ENCODE results near the gene PFKP. TPM values are rescaled to one million over a fixed set of nuclear protein-coding genes. Genes with fewer than 3 reads are reported as not detected.

PFKP gene
- total RNA-seq, 1 donor from 2014 or later = 46.7 TPM

- Histone ChIP-seq H3K36me3 (peaks cover 0 to 19% of the 10 kb centered on the region in 2 donors), H3K27me3 (no peaks in the 10 kb centered on the region), H3K9me3 (no peaks in the 10 kb centered on the region), H3K4me3 (no peak overlapping the region), H3K4me1 (peaks cover 6% of the 10 kb centered on the region), H3K27ac (no peak overlapping the region)
- TF ChIP-seq POLR2A (IDR thresholded peaks at IDR 0.05) = no peak
- TF ChIP-seq CTCF (IDR thresholded peaks at IDR 0.05) = no peak
- TF ChIP-seq POLR2AphosphoS5 (IDR thresholded peaks at IDR 0.05; ENCODE audit: insufficient read depth in 1 of 2, low read depth in 1 of 2) = no peak
- no peak for DNase-seq (ENCODE audit: extremely low spot score in 2 of 2)
- intact Hi-C loops (cut with DNase I) = no loop called here
Observed at GRCh38 chr10:3109633-3110032, 42.3 kb downstream of the PFKP start.

- Histone ChIP-seq H3K4me3 (no peak overlapping the region), H3K27me3 (no peaks in the 10 kb centered on the region), H3K9me3 (no peaks in the 10 kb centered on the region), H3K36me3 (peaks cover 0 to 19% of the 10 kb centered on the region in 2 donors), H3K27ac (no peak overlapping the region), H3K4me1 (peaks cover 6% of the 10 kb centered on the region)
- intact Hi-C loops (cut with DNase I) = no loop called here
- TF ChIP-seq CTCF (IDR thresholded peaks at IDR 0.05) (no peak), POLR2A (IDR thresholded peaks at IDR 0.05) (no peak), POLR2AphosphoS5 (IDR thresholded peaks at IDR 0.05; ENCODE audit: insufficient read depth in 1 of 2, low read depth in 1 of 2) (no peak)
- no peak for DNase-seq (ENCODE audit: extremely low spot score in 2 of 2)
Observed at GRCh38 chr10:3110782-3111620, 43.7 kb downstream of the PFKP start.

GRCh38 chr10:3111621-3112163, 44.3 kb downstream of the PFKP start:
- no peaks in the 10 kb centered on the region for H3K27me3 ChIP-seq
- no peak for TF ChIP-seq POLR2A (IDR thresholded peaks at IDR 0.05)
- no peak for TF ChIP-seq CTCF (IDR thresholded peaks at IDR 0.05)
- TF ChIP-seq POLR2AphosphoS5 (IDR thresholded peaks at IDR 0.05; ENCODE audit: insufficient read depth in 1 of 2, low read depth in 1 of 2) = no peak
- peaks cover 0 to 19% of the 10 kb centered on the region in 2 donors for H3K36me3 ChIP-seq
- no peak for DNase-seq (ENCODE audit: extremely low spot score in 2 of 2)
- peaks cover 6% of the 10 kb centered on the region for H3K4me1 ChIP-seq
- H3K9me3 ChIP-seq = no peaks in the 10 kb centered on the region
- no peak overlapping the region for H3K4me3 ChIP-seq
- intact Hi-C loops (cut with DNase I) = no loop called here
- H3K27ac ChIP-seq = no peak overlapping the region

GRCh38 chr10:3113343-3113720, 46.0 kb downstream of the PFKP start:
- Histone ChIP-seq H3K27me3 (no peaks in the 10 kb centered on the region), H3K4me1 (no peaks in the 10 kb centered on the region), H3K4me3 (no peak overlapping the region), H3K36me3 (peaks cover 0 to 16% of the 10 kb centered on the region in 2 donors), H3K27ac (no peak overlapping the region), H3K9me3 (no peaks in the 10 kb centered on the region)
- no peak for DNase-seq (ENCODE audit: extremely low spot score in 2 of 2)
- intact Hi-C loops (cut with DNase I) = no loop called here
- TF ChIP-seq CTCF (IDR thresholded peaks at IDR 0.05) = no peak
- no peak for TF ChIP-seq POLR2AphosphoS5 (IDR thresholded peaks at IDR 0.05; ENCODE audit: insufficient read depth in 1 of 2, low read depth in 1 of 2)
- TF ChIP-seq POLR2A (IDR thresholded peaks at IDR 0.05) = no peak

- H3K4me3 ChIP-seq = no peak overlapping the region
- H3K4me1 ChIP-seq = no peaks in the 10 kb centered on the region
- no peak overlapping the region for H3K27ac ChIP-seq
- H3K9me3 ChIP-seq = no peaks in the 10 kb centered on the region
- intact Hi-C loops (cut with DNase I) = no loop called here
- peaks cover 0 to 20% of the 10 kb centered on the region in 2 donors for H3K36me3 ChIP-seq
- TF ChIP-seq CTCF (IDR thresholded peaks at IDR 0.05) (no peak), POLR2AphosphoS5 (IDR thresholded peaks at IDR 0.05; ENCODE audit: insufficient read depth in 1 of 2, low read depth in 1 of 2) (no peak), POLR2A (IDR thresholded peaks at IDR 0.05) (no peak)
- no peak for DNase-seq (ENCODE audit: extremely low spot score in 2 of 2)
- no peaks in the 10 kb centered on the region for H3K27me3 ChIP-seq
Observed at GRCh38 chr10:3115685-3116084, 48.3 kb downstream of the PFKP start.
